Glomerular visceral epithelial cell (primary cell): ENCODE data around the gene KRT40.
"Not testable (repeated sequence)": the region's sequence is repeated elsewhere in the genome, so short reads cannot be mapped to it uniquely, and the experiment has no call there.

Experiments
- DNase-seq: peaks from one replicate; pipeline ENCODE4 v3.0.0-alpha.2; 2016; ENCODE audit errors: extremely low spot score

KRT40 gene

DNA sequence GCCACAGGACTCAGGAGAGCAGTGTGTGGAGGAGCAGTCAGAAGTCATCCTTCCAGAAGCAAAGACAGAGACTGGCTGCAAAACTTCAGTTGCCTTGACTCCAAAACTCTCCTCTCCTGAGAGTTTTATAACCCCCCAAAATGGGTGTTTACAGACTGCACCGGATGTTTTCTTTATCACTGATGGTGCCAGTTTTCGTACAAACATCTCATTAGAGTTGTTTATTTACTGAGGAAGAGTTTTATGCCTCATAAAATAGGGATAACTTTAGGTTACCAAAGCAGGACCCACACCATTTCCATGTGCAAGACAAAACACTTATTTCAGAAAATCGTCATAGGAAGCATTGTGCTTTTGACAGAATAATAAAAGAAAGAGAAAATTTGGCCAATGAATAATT is at the start of gene KRT40:
Gene KRT40, minus strand, starts transcription at position 101 of the 400 bp plus-strand sequence. Its CDS starts 53 bp downstream, at position 48.
- DNase-seq, result no peak

- no peak for DNase-seq
Observed at GRCh38 chr17:41029633-41030245, 45.6 kb upstream of the KRT40 start, which contains the start of gene KRTAP1-4. KRTAP1-4 (minus strand) TSS chr17:41030195; CDS start chr17:41030078, 117 bp downstream.

GRCh38 chr17:41026715-41027471 is 42.8 kb upstream of the KRT40 start, which contains the start of gene KRTAP1-5:
KRTAP1-5 (minus strand) TSS chr17:41027208; CDS start chr17:41027155, 53 bp downstream.
- DNase-seq, result no peak

GRCh38 chr17:41024697-41025096 is 40.6 kb upstream of the KRT40 start:
- DNase-seq, result no peak

DNA sequence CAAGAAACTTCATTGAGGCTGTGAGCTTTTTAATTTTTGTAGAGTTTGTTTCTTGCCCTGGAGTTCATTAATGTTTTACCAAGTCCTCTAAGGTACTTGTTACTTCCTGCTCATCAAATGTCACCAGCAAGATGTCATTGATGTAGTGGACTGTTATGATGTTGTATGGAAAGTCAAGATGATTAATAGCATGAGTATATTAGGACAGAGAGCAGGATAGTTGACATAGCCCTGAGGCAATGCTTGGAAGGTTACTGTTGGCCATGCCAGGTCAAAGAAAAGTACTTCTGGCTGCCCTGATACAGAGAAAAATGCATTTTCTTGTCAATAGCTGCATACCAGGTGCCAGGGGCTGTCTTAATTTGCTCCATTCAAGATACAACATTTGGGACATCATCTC is 36.2 kb upstream of the KRT40 start:
- DNase-seq, result no peak

DNA sequence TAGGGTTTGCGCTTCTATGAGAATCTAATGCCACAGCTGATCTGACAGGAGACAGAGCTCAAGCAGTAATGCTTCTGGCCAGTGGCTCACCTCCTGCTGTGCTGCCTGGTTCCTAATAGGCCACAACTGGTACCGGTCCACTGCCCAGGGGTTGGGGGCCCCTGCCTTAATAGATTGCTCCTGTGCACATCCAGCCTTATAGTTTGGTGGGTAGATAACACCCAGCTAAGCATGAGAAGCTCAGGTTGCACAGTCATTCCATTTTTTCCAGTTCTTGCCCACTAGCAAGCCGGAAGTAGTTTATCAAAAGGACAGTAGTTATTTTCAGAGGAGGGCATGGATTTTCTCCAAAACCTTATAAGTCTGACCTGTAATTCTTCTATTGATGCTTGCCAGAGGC is 35.3 kb upstream of the KRT40 start:
- no peak for DNase-seq

GRCh38 chr17:41018541-41018940 is 34.4 kb upstream of the KRT40 start:
- no peak for DNase-seq

DNA sequence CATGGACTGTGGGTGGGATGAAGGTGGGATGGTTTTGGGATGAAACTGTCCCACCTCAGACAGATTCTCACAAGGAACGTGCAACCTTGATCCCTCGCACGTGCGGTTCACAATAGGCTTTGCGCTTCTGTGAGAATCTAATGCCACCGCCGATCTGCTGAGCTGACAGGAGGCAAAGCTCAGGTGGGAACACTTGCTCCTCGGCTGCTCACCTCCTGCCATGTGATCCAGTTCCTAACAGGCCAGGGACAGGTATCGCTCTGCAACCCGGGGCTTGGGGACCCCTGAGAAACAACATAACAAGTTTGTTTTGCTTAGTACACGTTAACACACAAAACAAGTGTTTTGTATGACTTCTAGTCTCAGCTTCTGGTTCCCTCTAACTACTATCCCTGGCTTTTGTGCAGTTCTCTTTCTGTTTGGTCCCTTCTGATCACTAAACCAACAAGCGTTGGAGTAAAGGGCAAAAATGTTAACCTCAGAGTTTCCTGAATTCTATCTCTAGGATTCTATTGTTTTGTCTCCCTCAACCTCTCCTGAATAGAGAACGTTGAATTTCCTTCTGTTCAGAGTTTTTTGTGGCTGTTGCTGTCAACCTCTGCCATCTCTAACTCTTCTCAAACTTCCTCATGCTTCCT is 32.6 kb upstream of the KRT40 start:
- DNase-seq, result no peak

DNA sequence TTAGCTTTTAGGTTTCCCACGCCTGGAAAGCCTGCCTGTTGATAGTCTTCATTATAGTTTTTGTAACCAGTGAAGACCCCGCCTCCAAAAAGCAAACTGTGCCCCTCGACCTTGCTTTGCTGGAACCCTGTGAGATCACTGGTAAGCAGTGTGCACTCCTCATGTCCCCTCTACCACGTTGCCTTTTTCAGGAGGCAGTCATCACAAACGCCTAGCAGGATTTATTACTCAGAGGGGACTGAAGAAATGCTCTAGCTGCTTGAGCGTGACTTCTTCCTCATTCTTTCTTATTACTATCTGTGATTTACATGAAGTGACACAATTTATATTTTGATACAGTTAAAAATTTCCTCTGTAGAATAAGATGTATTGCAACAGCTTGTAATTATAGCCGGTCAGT is 31.3 kb upstream of the KRT40 start:
- DNase-seq, result no peak

DNA sequence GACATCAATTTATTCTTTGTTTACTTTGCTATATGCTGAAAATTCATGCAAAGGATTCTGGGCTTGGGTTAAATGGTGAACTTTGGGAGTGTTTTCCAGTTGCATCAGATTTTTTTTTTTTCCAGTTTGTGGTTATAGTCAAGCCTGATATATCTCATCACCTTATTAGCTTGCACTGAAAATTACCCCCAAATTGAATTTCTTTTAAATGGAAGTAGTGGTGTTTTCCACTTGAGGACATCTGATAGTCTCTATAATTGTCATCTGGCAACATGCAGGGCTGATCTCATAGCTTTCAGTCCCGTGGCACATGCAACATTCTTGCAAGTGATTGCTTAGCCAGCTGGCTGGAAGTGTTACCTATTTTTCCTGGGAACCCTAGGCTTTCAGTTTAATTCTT is 29.5 kb upstream of the KRT40 start:
- no peak for DNase-seq

DNA sequence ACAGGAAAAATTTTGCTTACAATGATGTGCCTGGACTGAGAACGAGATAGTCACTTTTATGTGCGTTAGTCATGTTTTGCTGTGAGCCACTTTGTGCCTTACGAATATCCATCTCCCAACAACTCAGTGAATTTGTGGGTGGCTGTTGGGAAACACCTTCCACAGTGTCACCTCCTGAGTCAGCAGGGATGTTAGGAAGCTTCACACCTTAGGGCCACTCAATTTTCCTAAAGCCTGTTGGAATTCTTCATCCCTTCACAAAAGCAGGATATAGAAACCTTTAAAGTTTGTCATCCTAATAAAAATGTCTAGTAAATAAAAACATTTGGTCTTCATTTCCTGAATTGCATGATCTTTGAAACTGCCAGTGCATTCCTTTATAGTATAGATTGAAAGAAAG is 29.1 kb upstream of the KRT40 start:
- DNase-seq, result no peak

DNA sequence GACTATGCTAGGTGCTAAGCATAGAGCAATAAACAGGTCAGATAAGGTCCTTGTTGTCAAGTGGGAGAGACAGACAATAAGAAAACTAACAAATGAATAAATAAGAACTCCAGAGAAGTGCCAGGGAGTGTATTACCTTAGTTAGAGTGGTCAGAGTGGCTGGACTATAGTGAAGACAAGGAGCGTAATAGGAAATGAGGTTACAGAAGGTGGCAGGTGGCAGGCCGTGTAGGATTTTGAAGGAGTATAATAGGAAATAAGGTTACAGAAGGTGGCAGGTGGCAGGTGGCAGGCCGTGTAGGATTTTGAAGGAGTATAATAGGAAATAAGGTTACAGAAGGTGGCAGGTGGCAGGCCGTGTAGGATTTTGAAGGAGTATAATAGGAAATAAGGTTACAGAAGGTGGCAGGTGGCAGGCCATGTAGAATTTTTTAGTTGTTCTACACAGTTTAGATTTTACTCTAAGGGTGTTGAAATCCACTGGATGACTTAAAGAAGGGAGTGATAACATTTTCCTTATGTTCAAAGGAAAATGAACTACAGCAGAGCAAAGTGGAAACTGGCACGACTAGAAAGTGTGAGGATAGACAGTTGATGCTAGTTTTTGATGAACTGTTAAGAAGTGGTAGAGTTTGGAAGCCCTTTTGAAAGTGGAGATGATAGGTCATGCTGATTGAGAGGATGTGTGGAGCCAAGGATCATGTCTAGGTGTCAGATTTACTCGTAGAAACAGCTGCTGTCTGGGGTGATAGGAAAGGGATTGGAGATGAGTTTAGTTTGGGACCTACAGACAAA is 28.4 kb upstream of the KRT40 start:
- no peak for DNase-seq

- DNase-seq, result no peak
Observed at GRCh38 chr17:41010441-41010840, 26.3 kb upstream of the KRT40 start.

- DNase-seq, result no peak
Observed at GRCh38 chr17:41009936-41010335, 25.8 kb upstream of the KRT40 start.

DNA sequence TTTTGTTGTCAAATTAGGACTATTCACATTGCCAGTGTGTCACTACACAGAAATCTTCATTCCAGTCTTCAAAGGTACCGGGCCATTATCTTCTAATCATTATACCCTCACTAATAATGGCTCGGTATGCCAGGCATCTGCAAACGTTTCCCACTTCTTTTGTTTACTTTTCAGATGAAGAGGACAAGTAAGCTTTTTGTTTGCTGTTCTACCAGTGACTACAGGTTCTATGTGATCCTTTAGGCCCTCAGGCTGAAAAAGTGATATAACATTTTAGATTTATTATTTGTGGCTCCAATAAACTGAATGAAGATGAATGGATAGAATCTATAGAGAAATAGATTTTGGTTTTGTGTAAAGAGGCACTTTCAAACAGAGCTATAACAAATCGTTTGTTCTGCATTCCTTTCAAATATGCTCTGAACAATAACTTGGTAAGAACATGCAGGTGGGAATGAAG is 25.2 kb upstream of the KRT40 start:
- DNase-seq, result no peak

GRCh38 chr17:41008811-41009210 is 24.7 kb upstream of the KRT40 start, which contains the start of gene KRTAP3-1:
KRTAP3-1 (minus strand) TSS chr17:41009128; CDS start chr17:41009074, 54 bp downstream.
- no peak for DNase-seq

DNA sequence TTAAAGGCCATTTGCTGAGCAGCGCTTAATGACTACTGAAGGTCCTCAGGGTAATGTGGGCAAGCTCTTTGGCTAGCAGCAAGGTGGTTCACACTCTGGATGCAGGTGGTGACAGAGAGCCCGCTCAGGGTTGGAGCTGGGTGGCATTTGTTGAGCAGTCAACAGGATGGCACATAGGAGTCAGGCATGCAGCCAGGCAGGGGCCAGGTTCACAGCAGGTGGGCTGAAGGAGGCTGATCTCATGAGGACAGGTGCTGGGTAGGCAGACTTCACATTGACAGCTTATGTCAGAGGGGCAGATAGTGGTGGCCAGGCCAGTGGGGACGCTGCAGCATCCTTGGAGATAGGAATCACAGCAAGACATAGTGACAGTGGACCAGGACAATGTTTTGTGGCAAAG is 20.3 kb upstream of the KRT40 start:
- no peak for DNase-seq

- no peak for DNase-seq
Observed at GRCh38 chr17:41003926-41004325, 19.8 kb upstream of the KRT40 start.

DNA sequence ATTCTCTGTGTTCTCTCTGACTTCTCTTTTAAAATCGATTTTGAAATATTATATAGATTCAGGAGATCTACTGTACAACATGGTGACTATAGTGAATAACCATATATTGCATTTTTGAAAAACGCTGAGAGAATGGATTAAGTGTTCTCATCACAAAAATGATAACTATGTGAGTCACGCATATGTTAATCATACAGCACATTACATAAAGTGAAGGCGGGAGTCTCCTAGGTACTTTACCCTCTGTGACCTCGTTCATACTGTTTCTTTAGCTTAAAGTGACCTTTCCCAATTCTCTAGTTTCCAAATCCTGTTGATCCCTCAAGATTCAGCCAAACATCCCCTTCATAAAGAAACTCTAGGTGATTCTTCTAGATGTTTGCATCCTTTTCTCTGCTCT is 18.7 kb upstream of the KRT40 start:
- peak; percentile 26 for DNase-seq

DNA sequence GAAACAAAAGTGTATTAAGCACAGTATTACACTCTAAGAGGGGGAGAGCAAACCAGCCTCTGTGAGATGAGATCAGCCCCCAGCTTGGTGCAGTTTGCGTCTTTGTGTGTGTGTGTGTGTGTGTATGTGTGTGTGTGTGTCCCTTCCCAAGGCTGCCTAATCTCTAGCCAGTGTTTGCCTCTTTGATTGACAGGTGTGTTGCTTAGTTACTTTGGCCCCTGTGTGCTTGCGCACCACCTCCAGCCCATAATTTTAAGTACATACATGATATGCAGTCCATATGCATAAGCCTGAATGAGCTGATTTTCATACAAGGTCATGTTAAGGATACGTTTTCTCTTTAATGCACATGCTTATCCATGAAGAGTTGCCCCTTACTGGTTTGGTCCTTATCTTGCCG is 17.7 kb upstream of the KRT40 start:
- no peak for DNase-seq

GRCh38 chr17:40999563-40999962 is 15.4 kb upstream of the KRT40 start, which contains the start of gene KRTAP3-2:
KRTAP3-2 (minus strand) TSS chr17:40999906; CDS start chr17:40999853, 53 bp downstream.
- not testable (repeated sequence) for DNase-seq

DNA sequence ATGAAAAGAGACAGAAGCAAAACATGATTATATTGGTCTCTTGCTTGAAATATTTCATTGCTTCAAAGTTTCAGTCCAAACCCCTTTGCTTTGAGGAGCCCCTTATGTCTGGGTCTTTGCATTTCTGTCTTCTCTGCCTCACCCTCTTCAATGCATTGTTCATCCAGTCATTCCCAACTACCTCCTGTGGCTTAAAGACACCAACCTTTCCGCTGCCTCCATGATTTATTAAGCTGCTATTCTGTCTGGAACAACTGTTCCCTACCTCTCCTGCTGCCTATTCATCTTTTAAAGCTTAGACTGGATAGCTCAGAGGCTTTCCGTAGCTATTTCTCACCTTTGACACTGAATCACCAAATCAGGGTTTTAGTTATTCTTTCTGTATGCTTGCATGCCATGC is 13.2 kb upstream of the KRT40 start:
- no peak for DNase-seq
